IPS-18a (cell line): ENCODE data around the gene FABP3.
A peak's percentile ranks its signal among the peaks of the same experiment; 100 is the strongest.

Experiments used
- H3K27ac ChIP-seq: one replicate; pipeline ENCODE4 v1.5.1; 2013; ENCODE audit warnings: low read length
- H3K27me3 ChIP-seq: one replicate; pipeline ENCODE4 v1.6.1; 2013; ENCODE audit warnings: mild to moderate bottlenecking, low read length; ENCODE audit not compliant: control insufficient read depth, insufficient read depth
- H3K36me3 ChIP-seq: one replicate; pipeline ENCODE4 v1.6.1; 2013; ENCODE audit warnings: low read depth, low read length; ENCODE audit not compliant: control insufficient read depth
- H3K4me1 ChIP-seq: one replicate; pipeline ENCODE4 v1.6.1; 2013; ENCODE audit warnings: low read depth, low read length; ENCODE audit not compliant: control insufficient read depth
- H3K4me3 ChIP-seq: one replicate; pipeline ENCODE4 v1.5.1; 2013; ENCODE audit warnings: low read length
- H3K9ac ChIP-seq: one replicate; pipeline ENCODE4 v1.6.1; 2013; ENCODE audit warnings: mild to moderate bottlenecking, low read length, moderate library complexity
- H3K9me3 ChIP-seq: one replicate; pipeline ENCODE4 v1.6.1; 2013; ENCODE audit warnings: low read depth, low read length; ENCODE audit not compliant: control insufficient read depth

The FABP3 gene

DNA sequence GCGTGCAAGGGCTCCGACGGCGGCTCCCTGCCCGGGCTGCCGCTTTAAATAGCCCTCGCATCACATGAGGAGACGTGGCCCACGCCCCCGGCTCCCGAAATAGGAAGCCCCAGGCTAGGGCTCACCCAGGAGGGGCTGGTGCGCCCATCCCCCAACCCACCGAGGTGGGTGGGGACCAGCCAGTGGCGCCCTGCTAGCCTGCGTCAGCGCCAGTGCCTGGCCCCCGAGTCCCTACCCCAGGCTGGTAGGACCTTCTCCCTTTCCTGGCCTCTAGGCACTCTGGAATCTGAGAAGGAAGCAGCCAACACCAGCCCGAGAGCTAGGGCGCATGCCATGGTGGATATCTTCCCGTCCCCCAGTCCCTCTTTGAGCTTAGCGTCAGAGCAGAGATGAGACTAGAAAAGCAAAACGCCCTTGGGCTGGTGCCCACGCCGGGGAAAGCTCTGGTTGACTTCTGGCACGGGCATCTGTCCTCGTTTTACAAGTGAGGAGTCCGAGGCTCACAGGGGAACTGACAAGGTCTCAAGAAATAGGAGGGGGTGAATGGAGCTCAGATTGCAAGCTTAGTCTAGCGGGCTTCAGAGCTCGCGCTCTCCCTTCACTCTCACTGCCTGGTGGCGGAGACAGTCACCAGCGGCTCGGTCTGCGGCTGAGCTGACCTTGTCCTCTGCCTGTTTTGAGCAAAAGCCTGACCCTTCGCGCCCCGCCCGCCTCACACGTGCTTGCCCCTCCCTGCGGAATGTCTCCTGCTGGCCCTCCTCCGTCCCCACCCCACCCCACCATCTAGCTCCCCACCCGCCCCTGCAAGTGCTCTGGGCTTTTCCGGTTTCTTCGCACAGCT lies at the start of gene FABP3:
TSS of gene FABP3 (minus strand) at position 21 of the 841 bp plus-strand sequence. CDS start 62 bp downstream, outside the sequence.
- Histone ChIP-seq H3K36me3 (no peaks in the 10 kb centered on the region), H3K4me1 (peaks cover 18% of the 10 kb centered on the region), H3K27me3 (peaks cover 5% of the 10 kb centered on the region), H3K27ac (peak within 1 kb of the TSS; percentile 60), H3K9ac (peak within 1 kb of the TSS; percentile 83), H3K9me3 (no peaks in the 10 kb centered on the region), H3K4me3 (peak within 1 kb of the TSS; percentile 79)

DNA sequence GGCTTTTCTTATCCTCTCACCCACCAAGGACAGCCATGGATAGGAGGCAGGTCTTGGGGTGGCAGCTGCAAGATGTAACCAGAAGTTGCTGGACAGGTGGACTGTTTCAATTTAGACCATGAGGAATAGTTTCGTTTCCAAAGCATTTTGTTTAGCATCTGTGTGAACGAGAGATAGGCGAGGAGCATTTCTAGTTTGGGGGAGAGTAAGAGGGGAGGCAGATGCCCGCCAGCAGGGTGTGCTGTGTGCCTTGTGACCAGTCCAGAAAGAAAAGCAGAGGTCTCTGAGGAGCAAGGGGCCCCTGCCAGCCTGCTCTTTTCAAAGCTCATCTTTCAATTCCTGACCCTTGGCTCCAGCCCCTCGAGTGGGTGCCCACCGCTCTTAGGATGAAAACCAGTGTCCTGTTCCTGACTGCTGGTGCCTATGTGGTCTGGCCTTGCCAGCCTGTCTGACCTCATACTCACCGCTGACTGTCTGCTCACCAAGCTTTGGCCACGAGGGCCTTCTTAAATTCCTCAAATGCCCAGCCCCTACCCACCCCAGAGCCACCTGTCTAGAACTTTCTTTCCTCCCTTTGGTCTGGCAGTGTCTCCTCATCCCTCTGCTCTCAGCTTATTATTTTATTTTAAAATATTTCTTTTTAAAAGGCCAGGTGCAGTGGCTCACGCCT lies 48.6 kb upstream of the FABP3 start:
- Histone ChIP-seq H3K4me1 (no peaks in the 10 kb centered on the region), H3K27ac (no peak overlapping the region), H3K9ac (no peak overlapping the region), H3K9me3 (no peaks in the 10 kb centered on the region), H3K4me3 (no peak overlapping the region), H3K36me3 (no peaks in the 10 kb centered on the region), H3K27me3 (no peaks in the 10 kb centered on the region)

DNA sequence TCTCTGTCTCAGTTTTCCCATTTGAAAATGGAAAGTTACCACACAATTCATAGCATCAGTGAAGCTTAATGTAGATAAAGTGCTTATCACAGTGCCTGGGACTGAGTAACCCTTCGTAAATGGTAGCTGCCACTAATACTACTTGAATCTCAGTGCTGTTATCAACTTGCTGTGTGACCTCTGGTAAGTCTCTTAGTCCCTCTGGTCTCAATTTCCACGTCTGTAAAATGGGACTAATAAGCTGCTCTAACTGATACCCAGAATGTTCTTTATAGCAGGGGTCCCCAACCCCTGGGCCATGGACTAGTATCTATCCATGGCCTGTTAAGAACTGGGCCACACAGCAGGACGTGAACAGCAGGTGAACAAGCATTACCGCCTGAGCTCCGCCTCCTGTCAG lies 47.8 kb upstream of the FABP3 start:
- Histone ChIP-seq H3K9me3 (no peaks in the 10 kb centered on the region), H3K4me1 (peaks cover 7% of the 10 kb centered on the region), H3K36me3 (no peaks in the 10 kb centered on the region), H3K4me3 (no peak overlapping the region), H3K27me3 (no peaks in the 10 kb centered on the region), H3K9ac (no peak overlapping the region), H3K27ac (no peak overlapping the region)

DNA sequence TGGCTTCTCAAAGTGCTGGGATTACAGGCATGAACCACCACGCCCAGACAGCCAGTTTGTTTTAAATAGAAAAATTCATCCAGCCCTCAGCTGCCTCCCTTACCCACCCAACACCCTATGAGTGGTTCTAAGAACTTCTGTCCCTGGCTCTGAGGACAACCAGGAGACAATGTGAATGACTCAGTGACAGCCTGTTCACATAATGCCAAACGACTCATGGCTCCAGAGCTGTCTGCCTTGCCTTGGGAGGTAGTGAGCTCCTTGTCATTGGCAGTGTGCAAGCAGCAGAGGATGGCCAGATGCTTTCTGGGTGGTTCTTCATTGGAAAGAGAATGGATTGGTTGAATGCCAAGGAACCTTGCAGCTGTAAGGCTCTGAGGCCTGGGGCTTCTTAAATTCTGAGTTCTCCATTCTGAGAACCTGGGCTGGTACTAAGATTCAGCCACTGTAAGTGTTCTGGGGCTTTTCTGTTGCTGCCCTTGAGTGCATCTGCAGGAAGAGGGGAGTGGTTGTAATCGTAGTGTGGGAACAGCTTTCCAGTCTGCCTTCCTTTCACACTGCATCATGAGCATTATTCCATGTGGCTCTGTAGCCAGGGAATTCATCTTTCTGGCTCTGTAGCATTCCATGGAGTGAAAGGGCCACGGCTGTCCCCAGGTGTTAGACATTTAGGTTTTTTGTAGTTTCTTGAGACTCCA lies 45.9 kb upstream of the FABP3 start:
- Histone ChIP-seq H3K9ac (no peak overlapping the region), H3K9me3 (no peaks in the 10 kb centered on the region), H3K4me3 (no peak overlapping the region), H3K36me3 (no peaks in the 10 kb centered on the region), H3K27me3 (no peaks in the 10 kb centered on the region), H3K4me1 (peaks cover 18% of the 10 kb centered on the region), H3K27ac (no peak overlapping the region)

DNA sequence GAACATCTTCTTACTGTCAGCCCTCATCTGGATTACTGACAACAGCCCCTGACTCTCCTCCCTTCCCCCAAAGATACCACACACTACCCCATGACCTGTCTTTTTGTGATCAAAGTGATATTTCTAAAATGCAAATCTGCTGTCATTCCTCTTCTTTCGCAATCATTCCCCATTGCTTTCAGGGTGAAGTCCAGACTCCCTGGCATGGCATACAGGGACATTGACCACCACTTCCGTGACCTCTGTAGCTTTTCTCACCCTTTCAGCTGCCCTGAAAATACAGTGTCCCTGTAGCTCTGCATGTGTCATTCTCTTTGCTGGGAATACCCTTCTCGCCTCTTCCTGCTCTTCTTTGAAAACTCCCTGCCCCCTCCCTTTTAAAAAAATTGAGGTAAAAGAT lies 44.3 kb upstream of the FABP3 start:
- Histone ChIP-seq H3K27me3 (peaks cover 2% of the 10 kb centered on the region), H3K9ac (no peak overlapping the region), H3K36me3 (no peaks in the 10 kb centered on the region), H3K9me3 (no peaks in the 10 kb centered on the region), H3K4me1 (peaks cover 18% of the 10 kb centered on the region), H3K4me3 (no peak overlapping the region), H3K27ac (no peak overlapping the region)

DNA sequence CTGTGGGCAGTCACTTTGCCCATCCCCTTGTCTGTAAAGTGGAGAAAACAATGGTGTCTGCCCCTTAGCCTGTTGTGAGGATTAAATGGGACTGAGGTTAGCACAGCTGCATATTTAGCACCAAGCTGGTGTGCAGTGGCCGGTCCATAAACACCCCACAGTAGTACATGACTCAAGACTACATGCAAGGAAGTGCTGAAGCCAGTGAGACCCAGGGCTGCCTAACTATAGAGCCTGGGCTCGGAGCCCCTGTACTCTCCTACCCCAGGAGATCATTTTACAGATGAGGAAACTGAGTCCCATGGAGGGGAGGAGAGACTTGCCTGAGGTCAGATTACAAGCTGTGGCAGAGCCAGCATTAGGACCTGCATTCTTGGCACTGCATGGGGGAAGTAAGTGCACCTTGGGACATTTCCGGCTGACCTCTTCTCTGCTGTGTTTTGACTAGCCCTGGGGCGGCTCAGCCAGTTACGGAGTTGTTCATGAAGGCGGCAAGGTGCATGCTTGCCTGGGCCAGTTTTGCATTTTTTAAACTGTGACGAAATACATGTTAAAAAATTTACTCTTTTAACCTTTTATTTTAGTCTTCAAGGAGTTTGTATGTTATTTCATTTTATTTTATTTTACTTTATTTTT lies 43.3 kb upstream of the FABP3 start:
- no peaks in the 10 kb centered on the region for H3K9me3 ChIP-seq
- no peak overlapping the region for H3K4me3 ChIP-seq
- peaks cover 18% of the 10 kb centered on the region for H3K4me1 ChIP-seq
- no peaks in the 10 kb centered on the region for H3K36me3 ChIP-seq
- no peak overlapping the region for H3K9ac ChIP-seq
- H3K27ac ChIP-seq = no peak overlapping the region
- peaks cover 5% of the 10 kb centered on the region for H3K27me3 ChIP-seq

DNA sequence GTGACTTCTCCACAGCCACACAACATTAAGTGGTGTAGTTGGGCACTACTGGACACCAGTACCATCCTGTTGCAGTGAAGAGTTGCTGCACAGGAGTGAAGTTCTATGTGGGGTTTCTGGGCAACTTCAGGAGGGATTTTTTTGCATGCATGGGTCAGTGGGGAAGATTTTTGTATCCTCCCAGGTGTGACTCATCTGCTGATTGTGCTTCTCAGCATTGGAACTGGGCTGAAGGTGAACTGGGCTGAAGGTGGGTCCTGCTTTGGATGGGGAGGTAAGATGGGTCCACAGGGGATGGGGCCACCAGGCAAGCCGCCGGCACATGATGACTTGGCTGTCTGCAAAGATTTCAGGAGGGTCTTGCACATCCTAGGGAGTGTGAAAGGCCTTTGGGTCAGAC lies 42.8 kb upstream of the FABP3 start:
- H3K4me3 ChIP-seq = no peak overlapping the region
- no peaks in the 10 kb centered on the region for H3K9me3 ChIP-seq
- peaks cover 18% of the 10 kb centered on the region for H3K4me1 ChIP-seq
- no peaks in the 10 kb centered on the region for H3K36me3 ChIP-seq
- no peak overlapping the region for H3K9ac ChIP-seq
- peaks cover 5% of the 10 kb centered on the region for H3K27me3 ChIP-seq
- no peak overlapping the region for H3K27ac ChIP-seq

DNA sequence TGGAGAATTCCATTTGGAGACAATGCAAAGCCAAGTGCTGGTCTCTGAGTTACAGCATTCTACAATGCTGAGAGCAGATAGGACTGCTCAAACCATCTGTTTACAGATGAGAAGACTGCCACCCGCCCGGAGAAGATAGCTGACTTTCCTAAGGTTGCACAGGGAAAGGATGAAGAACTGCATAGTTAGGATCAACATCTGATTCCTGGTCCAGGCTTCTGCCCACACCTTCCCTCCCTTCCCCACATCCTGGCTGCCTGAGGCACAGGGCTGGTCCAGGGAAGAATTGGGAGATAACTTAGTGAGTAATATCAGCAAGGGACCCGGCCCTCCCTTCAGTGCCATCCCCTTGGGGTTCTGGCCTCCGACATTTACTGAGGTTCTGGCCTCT lies 42.1 kb upstream of the FABP3 start:
- peak overlapping the region; percentile 73 for H3K4me3 ChIP-seq

DNA sequence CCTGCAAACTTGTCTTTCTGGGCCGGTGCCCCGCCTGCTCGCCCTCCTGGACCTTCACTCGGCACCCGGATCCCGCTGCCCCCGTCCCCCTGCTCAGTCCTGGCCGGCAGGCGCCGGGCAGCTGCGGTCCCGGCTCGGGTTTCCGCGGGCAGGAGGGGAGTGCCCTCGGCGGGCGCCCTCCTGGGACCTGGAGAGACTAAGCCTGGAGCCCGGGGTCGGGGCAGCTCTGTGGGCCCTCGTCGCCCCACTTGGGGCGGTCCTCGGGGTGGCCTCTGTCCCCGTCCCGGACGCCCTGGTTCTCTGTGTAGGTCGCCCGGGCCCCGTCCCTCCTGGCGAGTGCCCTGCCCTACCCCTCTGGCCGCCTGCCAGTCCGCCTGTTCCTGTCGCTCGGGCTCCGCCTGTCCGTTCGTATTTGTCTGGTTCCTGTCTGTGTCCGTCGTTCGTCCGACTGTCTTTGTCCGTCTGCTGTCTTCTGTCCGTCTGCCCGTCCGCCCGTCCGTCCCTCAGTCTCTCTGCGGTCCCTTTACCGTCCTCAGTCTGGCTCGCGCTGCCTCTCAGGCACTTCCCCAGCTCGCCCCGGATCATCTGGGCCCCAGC lies 40.6 kb upstream of the FABP3 start:
- peaks cover 18% of the 10 kb centered on the region for H3K4me1 ChIP-seq

More for the DNA sequence above, 42.1 kb upstream of the FABP3 start:
- no peaks in the 10 kb centered on the region for H3K36me3 ChIP-seq
- H3K9me3 ChIP-seq = no peaks in the 10 kb centered on the region
- H3K4me1 ChIP-seq = peaks cover 18% of the 10 kb centered on the region
- H3K27ac ChIP-seq = no peak overlapping the region
- H3K27me3 ChIP-seq = peaks cover 5% of the 10 kb centered on the region
- peak overlapping the region; percentile 71 for H3K9ac ChIP-seq

DNA sequence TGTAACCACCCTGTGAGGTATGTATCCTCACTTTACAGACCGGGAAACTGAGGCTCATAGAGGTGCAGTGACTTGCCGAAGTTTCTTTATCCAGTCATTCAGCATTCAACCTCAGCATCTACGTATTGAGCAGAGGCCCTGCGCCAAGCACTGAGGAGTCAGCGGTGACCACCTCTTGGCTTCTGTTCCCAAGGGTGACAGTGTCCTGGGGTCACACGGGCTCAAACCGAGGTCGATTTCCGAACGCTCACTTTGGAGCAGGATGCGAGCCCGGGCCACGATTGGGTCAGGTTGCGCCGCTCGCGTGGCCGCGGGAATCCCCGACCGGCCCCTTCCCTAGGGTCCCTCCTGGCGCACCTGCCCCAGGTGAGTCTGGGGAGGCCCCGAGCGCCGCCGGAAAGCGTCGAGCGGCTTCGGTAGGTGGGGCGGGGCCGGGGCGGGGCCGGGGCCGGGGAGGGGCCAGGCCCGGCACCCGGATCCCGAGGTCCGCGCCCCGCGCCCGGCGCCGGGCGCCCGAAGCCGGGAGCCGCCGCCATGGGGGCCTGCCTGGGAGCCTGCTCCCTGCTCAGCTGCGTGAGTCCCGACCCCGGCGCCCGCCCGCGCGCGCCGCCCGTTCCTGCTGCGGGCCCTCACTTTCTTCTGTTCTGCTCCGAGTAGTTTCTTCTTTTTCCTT lies 40.0 kb upstream of the FABP3 start, which contains the start of gene SERINC2:
TSS of gene SERINC2 (plus strand) at position 482 of the 673 bp plus-strand sequence. CDS start at position 535, 53 bp downstream.
- peak within 1 kb of the TSS; percentile 73 for H3K4me3 ChIP-seq
- H3K27me3 ChIP-seq = peaks cover 5% of the 10 kb centered on the region
- no peak within 1 kb of the TSS for H3K27ac ChIP-seq
- H3K36me3 ChIP-seq = no peaks in the 10 kb centered on the region
- H3K9me3 ChIP-seq = no peaks in the 10 kb centered on the region
- peaks cover 18% of the 10 kb centered on the region for H3K4me1 ChIP-seq
- H3K9ac ChIP-seq = peak within 1 kb of the TSS; percentile 71

More for the DNA sequence above, 40.6 kb upstream of the FABP3 start:
- Histone ChIP-seq H3K27ac (no peak overlapping the region), H3K4me3 (peak overlapping the region; percentile 73), H3K9ac (peak overlapping the region; percentile 71), H3K36me3 (no peaks in the 10 kb centered on the region), H3K9me3 (no peaks in the 10 kb centered on the region), H3K27me3 (peaks cover 5% of the 10 kb centered on the region)
